Measurements from ENCODE around the gene SCMH1. TPM values are rescaled to one million over a fixed set of nuclear protein-coding genes. Genes with fewer than 3 reads are reported as not detected.
A peak's percentile ranks its signal among the peaks of the same experiment; 100 is the strongest.
"Not testable (repeated sequence)": the region's sequence is repeated elsewhere in the genome, so short reads cannot be mapped to it uniquely, and the experiment has no call there.

SCMH1 gene
- polyA plus RNA-seq, 3 donors: 39.0 to 44.2 (median 40.4) TPM

DNA sequence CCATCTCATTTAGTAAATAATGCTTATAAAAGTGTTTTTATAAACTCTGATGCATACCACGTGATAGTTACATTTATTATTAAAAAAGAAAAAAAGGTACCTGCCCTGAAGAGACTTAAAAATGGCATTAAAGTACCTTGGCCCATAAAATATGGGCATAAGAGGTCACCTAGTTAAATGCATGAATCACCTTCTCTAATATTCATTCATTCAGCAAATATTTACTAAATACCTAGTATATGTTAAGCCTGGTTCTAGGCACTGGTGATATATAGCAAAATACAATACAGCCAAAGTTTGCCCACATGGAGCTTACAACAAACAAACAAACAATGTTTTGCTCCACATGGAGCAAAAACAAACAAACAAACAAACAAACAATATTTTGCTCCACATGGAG lies 87.0 kb downstream of the SCMH1 start:
- no peak for DNase-seq

- no peak for DNase-seq
Measured at GRCh38 chr1:41153750-41154274, 88.3 kb downstream of the SCMH1 start.

DNA sequence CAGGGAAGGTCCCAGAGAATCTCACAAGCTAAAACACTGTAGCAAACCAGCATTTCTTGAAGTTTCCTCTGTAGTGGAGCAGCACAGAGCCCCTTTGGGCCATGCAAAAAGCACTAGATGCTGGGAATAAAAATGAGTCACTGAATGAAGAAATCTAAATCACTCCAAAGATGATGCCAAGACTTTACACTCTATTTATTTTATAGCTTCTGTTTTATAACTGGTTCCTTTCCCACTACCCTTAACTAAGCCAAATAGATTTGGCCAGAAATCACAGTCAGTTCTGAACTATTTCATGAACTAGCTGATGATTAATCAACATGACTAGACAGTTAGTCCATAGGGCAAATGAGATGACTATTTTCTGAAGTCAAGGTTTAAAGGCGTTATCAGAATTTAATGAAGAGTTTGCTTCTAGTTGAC lies 89.5 kb downstream of the SCMH1 start:
- no peak for DNase-seq

DNA sequence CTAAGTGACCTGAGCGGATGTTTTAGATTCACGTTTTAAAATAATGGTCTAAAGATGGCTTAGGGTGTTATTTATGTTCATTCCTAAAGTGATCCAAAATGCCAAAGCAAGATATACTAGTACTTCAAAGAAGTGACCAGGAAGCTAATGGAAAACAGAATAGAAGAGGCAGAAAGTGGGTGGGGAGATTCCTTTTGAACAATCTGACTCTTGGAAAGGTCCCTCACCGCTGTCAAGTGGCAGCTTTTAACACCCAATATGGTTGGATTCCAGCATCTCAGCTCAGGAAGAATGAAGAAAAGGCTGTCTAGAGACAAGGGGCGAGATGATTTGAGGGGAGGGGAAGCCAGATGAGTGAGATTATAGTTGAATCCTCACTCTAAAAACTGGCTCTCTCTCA lies 90.3 kb downstream of the SCMH1 start:
- DNase-seq: no peak

- DNase-seq: no peak
Measured at GRCh38 chr1:41149570-41149969, 92.5 kb downstream of the SCMH1 start.

DNA sequence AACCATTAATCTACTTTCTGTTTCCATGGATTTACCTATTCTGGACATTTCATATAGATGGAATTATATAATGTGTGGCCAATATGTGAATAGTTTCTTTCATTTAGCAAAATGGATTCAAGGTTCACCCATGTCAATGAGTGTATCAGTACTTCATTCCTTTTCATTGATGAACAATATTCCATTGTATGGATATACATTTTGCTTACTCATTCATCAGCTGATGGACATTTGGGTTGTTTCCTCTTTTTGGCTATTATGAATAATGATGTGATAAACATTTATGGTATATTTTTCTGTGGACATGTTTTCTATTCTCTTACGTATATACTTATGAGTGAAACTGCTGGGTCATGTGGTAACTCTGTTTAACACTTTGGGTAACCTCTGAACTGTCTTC lies 97.8 kb downstream of the SCMH1 start:
- no peak for DNase-seq

GRCh38 chr1:41138549-41138948 lies 103.6 kb downstream of the SCMH1 start:
- no peak for DNase-seq

DNA sequence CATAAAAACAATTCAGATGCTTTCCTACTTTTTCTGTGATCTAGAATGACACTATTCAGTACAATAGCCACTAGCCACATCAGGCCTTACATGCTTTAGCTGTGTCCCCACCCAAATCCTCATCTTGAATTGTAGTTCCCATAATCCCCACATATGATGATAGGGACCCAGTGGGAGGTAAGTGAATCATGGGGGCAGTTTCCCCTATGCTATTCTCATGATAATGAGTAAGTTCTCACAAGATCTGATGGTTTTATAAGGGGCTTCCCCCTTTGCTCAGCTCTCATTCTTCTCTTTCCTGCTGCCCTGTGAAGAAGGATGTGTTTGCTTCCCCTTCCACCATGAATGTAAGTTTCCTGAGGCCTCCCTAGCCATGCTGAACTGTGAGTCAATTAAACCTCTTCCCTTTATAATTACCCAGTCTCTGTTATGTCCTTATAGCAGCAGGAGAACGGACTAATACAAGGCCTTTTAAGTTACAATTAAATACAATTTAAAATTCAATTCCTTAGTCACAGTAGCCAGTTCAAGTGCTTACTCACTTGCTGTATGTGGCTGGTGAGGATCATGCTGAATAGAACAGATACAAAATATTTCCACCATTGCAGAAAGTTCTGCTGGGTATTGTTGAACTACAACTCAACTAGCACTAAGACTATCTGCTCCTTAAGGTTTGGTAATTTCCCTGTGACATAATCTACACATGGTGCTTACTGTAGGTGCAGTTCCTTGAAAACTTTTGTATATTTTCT lies 106.7 kb downstream of the SCMH1 start:
- DNase-seq: no peak

- DNase-seq: not testable (repeated sequence)
Measured at GRCh38 chr1:41134325-41134724, 107.8 kb downstream of the SCMH1 start.

DNA sequence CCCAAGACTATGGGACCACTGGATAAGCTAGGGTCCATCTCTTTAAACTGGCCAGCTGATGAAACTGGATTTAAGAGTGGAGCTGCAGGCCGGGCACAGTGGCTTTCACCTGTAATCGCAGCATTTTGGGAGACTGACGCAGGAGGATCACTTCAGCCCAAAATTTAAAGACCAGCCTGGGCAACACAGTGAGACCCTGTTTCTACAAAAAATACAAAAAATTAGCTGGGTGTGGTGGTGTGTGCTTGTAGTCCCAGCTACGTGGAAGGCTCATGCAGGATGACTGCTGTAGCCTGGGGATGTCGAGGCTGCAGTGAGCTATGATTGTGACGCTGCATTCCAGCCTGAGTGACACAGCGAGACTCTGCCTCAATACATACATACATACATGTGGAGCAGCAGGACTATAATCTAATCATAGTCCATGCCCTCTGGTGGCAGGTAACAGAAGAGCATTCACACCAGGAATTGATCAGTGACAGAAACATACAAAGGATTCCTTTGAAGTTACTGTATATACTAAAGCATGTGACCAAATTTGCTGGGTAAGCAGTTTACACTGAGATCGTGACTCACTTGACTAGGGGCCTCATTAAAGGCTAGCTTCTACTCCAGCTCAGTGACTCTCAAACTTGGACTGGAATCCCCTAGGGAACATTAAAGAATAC lies 119.1 kb downstream of the SCMH1 start:
- DNase-seq: no peak

- no peak for DNase-seq
Measured at GRCh38 chr1:41122148-41122547, 120.0 kb downstream of the SCMH1 start.

DNA sequence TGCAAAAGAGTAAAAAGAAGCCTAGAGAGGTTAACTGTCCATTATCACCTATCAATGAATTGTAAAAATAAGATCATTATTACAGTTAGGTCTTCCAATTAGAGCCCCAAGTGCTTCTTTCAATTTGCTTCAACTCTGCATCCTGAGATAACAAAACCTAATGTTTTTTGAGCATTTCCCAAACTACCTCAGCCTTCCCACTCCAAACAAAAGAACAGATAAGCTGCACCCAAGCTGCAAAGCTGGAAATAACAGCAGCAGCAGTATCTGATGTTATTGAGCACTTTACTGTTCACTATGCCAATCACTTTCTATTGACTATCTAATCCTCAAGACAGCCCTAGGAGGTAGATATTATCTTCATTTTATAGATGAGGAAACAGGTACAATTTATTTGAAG lies 123.5 kb downstream of the SCMH1 start:
- no peak for DNase-seq

GRCh38 chr1:41117241-41117640 lies 124.9 kb downstream of the SCMH1 start:
- DNase-seq: not testable (repeated sequence)

- no peak for DNase-seq
Measured at GRCh38 chr1:41110736-41111135, 131.4 kb downstream of the SCMH1 start.

DNA sequence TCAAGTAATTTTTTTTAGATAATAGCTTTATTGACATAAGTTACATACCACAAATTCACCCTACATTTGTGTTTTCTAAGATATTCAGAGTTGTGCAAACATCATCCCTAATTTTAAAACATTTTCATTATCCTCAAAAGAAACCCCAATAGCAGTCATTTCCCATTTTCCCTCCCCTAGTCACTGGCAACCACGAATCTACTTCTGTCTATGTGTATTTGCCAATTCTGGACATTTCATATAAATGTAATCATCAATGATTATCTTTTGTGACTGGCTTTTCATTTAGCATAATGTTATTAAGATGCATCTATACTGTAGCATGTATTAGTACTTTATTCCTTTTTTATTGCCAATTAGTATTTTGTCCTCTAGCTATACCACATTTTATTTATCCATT lies 131.8 kb downstream of the SCMH1 start:
- DNase-seq: no peak

DNA sequence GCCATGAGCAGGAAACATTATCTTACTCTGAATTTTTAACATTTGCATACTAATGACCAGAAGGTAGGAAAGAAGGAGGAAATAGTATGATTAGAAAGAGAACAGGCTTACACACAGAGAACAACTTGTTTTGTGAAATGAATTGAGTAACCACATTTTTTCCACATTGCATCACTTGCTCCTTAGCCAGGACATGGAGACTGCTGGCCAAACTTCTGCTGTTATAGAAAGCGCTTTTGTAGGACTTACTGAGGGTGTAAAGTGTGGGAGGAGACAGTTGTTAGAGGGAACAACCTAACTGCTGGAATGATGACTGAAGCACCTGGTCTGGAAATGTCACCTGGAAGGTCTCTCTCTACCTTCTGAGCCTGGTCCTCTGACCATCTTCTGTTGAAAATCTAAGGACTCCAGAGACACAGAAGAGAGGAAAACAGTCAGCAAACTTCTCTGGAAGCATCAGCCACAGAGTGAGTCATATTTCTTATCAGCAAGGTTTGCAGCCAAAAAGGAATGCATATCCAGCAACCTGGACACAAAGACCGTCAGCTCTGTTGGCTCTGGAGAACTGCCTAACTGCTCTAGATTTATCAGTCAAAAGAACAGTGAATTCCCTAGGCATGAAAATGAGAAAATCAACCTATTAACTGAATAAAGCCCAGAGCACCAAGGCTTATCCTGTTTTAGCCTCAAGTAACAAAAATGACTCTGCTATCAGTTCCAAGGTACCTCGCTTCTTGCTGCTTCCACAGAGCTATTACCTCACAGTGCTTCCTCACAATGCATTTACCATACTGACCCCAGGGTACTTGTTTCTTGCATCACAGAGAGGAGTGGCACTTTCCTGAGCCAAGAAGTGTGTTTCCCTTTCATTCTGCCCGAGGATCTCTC lies 132.6 kb downstream of the SCMH1 start:
- peak; percentile 42 for DNase-seq

- peak; percentile 47 for DNase-seq
Measured at GRCh38 chr1:41108696-41109275, 133.3 kb downstream of the SCMH1 start.

DNA sequence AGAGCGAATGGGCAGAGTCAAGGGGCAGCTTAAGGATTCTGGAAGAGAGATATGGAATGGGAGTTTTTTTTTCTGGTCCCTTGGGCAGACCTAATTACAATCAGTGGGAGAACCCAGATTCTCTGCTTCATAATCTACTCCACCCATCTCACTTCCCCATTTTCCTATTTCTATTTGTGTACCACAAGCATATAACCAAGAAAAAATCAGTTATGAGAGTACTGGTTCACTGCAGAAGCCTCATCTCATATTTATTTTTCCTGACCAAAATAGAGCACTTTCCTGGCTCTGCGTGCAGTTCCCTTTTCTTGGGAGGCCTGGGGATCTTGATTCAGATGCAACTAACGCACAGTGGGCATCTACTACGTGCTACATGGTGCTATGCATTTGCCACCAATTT lies 138.3 kb downstream of the SCMH1 start:
- DNase-seq: no peak

DNA sequence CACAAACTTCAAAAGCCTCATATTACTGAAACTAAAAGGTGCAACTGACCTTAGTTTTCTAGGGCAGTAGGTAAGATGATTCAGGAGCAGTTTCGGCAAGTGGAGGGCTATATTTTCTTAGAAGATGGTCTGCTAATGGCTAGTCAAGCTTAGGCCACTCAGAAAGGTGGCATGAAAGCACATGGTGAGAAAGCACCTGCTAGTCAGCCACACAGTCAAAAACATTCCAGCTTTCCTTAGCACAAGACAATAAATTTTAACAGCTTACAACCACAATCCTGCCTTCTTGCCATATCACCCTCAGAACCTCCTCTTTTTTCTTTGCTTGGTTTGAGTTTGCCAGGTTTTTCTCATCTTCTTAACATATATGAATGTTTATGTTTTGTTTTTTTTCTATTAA lies 139.5 kb downstream of the SCMH1 start:
- no peak for DNase-seq

- DNase-seq: peak; percentile 63
Measured at GRCh38 chr1:41101950-41102607, 140.0 kb downstream of the SCMH1 start.

DNA sequence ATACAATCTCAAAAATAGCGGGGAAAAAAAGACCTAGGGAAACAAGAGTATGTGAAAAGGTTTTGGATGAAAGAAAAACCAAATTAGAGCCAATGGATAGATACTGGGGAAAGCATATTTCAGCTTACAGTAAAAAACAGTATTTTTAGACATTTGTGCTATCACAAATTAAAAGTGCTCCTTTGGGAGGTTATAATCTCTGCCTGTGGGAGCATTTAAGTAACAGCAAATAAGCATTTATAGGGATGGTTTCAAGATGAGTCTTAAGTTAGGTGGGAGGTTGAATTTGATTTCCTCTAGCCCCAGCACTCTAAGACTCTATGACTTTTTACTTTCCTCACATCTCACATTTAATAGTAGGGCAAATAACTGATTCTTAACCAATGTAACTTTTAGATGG lies 141.0 kb downstream of the SCMH1 start:
- DNase-seq: no peak
